OCI-LY3 (cell line): ENCODE results near the gene PAK1IP1.

Experiments used
- CTCF ChIP-seq: fragments of 200-600, 300-600 bp; sonication (generic); IDR thresholded peaks from 2 replicates; pipeline ENCODE4 v1.5.1; 2014; ENCODE audit warnings: antibody characterized with exemption, low read length, low read depth
- EZH2phosphoT487 ChIP-seq: fragments of 200-600 bp; shearing (Covaris generic); IDR thresholded peaks from 2 replicates; pipeline ENCODE4 v1.6.1; 2018; ENCODE audit warnings: antibody characterized with exemption, mixed run types, low read depth

DNA sequence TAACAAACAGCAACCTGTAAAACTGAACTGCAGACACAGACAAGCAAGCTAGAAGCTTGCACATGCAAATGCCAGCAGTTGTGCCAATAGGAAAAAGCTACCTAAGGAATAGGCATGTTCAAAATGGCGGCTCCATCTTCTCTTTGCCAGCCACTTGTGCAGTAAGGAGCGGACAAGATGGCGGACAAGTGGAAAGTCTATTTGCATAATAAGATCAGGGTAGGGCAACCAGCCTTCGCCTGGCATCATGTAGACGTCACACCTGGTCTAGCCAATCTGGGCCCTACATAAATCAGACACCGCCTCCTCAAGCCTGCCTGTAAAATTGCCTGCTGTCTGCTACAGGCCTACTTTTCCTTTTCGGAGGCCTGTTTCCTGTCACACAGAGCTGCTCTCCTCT, 18.4 kb upstream of the PAK1IP1 start:
- TF ChIP-seq CTCF (no peak), EZH2phosphoT487 (no peak)
